KG1 (cell line): ENCODE data around the gene ARL6IP1.
"Not testable (repeated sequence)": the region's sequence is repeated elsewhere in the genome, so short reads cannot be mapped to it uniquely, and the experiment has no call there.

Source experiments
- DNase-seq: peaks from one replicate; lab custom pipeline; 2025; lab: John Stamatoyannopoulos, UW

Gene ARL6IP1

DNA sequence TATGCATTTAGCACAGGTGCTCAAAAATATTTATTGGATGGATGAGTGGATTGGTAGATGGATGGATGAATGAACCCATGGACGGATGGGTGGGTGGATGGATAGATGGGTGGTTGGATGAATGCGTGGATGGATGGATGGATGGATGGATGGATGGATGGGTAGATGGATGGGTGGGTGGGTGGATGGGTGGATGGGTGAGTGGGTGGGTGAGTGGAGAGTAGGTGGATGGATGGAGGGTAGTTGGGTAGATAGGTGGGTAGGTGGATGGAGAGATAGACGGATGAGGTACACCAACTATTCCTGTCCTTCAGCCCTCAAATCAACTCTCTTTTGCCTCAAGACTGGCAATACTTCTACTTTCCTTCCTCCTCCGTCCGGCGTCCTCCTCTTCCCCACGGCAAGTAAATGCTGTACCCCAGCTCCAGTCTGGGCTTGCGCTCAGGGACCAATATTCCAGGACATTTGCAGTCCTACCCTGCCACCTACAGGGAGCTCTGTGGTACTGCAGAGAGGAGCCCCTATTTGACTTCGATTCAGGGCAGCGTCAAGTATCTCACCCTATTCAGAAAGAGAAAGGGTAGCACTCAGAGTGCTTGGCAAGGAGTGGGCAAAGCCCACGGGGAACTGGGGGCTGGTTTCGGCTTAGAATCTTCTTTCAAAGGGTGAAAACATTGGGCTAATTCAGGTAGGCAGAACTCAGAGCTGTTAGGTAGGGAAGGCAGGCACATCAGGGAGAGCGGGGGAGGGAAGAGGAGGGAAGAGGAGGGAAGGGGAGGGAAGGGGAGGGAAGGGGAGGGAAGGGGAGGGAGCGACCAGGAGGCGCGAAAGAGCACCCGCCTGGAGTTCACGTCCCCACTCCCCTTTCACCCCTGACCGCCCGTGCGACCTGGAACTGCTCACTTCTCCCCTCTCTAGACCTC, 41.5 kb downstream of the ARL6IP1 start:
- DNase-seq: not testable (repeated sequence)

DNA sequence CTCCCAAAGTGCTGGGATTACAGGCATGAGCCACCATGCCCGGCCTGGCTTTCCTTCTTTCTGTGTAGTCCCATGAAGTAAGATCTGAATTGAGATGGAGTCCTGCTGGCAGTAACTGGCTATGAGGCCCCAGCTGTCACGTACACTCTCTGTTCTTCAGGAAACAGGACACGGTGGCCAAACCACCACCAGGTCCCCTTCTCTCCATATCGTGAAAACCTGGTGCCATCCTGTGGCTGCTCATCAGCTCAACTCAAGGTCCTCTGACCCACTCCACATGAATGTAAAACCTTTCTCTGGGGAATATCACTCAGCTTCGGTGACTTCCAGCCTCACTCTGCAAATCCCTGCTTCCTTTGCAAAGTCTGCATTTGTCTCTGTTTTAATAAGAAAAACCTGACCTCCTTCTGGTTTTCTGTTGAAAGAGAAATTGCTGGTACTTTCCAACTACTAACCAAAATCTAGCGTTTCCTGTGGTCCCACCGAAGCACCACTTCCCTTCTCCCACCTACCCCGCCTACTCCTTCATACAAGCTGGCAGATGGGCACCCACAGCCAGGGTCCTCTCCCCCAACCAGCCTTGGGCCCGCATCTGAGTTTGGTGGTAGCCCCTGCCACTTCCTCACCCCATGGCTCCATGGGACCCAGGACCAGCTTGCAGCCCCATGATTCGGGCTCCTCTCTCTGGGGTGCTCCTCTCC, 43.2 kb downstream of the ARL6IP1 start:
- DNase-seq: not testable (repeated sequence)

DNA sequence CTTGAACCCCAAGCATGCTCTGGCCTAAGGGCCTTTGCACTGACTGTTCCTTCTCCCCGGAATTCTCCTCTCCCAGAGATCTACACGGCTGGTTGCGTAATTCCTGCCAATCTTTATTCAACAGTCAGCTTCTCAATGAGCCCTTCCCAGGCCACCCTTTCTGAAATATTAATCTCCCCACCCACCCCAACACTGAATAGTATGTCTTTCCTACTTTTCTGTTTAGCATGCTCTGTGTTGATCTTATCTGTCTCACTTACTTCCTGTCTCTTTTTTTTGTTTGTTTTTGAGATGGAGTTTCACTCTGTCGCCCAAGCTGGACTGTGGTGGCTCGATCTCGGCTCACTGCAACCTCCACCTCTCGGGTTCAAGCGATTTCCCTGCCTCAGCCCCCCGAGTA, 44.7 kb downstream of the ARL6IP1 start:
- not testable (repeated sequence) for DNase-seq

DNA sequence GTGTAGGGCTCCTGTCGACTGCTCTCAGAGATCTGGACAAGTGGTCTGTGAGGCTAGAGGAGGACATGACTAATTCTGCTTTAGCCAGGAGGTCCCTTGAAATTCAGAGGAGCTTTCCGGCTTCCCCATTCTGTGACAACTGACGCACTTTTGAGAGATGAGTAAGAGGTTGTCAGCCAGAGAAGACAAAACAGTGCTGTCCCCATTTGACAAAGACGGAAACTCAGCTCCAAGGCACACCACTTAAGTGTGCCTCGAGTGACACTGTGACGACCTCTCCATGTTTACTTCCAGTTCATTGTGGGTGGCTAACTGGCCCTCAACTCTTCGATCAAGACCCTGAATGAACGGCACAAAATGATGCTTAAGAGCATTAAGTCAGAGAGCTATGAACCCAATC, 58.5 kb downstream of the ARL6IP1 start:
- DNase-seq: not testable (repeated sequence)
